ENCODE data around the gene TRIOBP. TPM values are rescaled to one million over a fixed set of nuclear protein-coding genes. Genes with fewer than 3 reads are reported as not detected.

The TRIOBP gene
- total and polyA plus RNA-seq, 2 of the 13 experiments (the other 11 are each of a cell fraction or from before 2014, with no cell fraction given): 6.1 to 15.4 TPM

- no peak; the same call in none of the 2 replicates for TF ChIP-seq BCL3 (CRISPR knock-in tag; IDR thresholded peaks at IDR 0.05)
- no peak; the same call in 1 of the 2 replicates for TF ChIP-seq ZNF562 (CRISPR knock-in tag; IDR thresholded peaks at IDR 0.05; ENCODE audit: borderline replicate concordance)
- 0 out of 2 replicates have a peak, but pooled peaks have one; percentile 27 for TF ChIP-seq ADNP (CRISPR knock-in tag; IDR thresholded peaks at IDR 0.05)
- TF ChIP-seq PAF1 (CRISPR knock-in tag; IDR thresholded peaks at IDR 0.05): no peak; the same call in 1 of the 2 replicates
- TF ChIP-seq ZNF674 (CRISPR knock-in tag; IDR thresholded peaks at IDR 0.05; ENCODE audit: low read depth): 0 out of 2 replicates have a peak, but pooled peaks have one; percentile 69
- TF ChIP-seq XRCC5 (optimal IDR thresholded peaks at IDR 0.05; ENCODE audit: low read length): peak; percentile 62
- TF ChIP-seq SALL1 (CRISPR knock-in tag; IDR thresholded peaks at IDR 0.05): peak; percentile 88
- peak; percentile 48; the same call in 1 of the 2 replicates for TF ChIP-seq NFAT5 (CRISPR knock-in tag; IDR thresholded peaks at IDR 0.05)
- TF ChIP-seq KLF15 (CRISPR knock-in tag; IDR thresholded peaks at IDR 0.05; ENCODE audit: borderline replicate concordance): no peak; the same call in 1 of the 2 replicates
- peak; percentile 74 for TF ChIP-seq ISL2 (CRISPR knock-in tag; IDR thresholded peaks at IDR 0.05)
- TF ChIP-seq ZNF160 (CRISPR knock-in tag; IDR thresholded peaks at IDR 0.05): peak; percentile 73; the same call in 1 of the 2 replicates
- 0 out of 2 replicates have a peak, but pooled peaks have one; percentile 59 for TF ChIP-seq ZNF773 (CRISPR knock-in tag; IDR thresholded peaks at IDR 0.05; ENCODE audit: borderline replicate concordance)
- no peak for TF ChIP-seq ZNF383 (CRISPR knock-in tag; IDR thresholded peaks at IDR 0.05; ENCODE audit: borderline replicate concordance)
- TF ChIP-seq FOXA3 (CRISPR knock-in tag; IDR thresholded peaks at IDR 0.05): peak; percentile 44
- no peak; the same call in 1 of the 2 replicates for TF ChIP-seq ZMYM3 (CRISPR knock-in tag; IDR thresholded peaks at IDR 0.05)
- no peak; the same call in 1 of the 2 replicates for TF ChIP-seq ZBTB10 (CRISPR knock-in tag; IDR thresholded peaks at IDR 0.05; ENCODE audit: borderline replicate concordance)
- no peak for TF ChIP-seq ZNF530 (CRISPR knock-in tag; IDR thresholded peaks at IDR 0.05; ENCODE audit: low read depth)
- TF ChIP-seq MLX (CRISPR knock-in tag; IDR thresholded peaks at IDR 0.05): no peak
Measured at GRCh38 chr22:37804881-37805809, 108.3 kb downstream of the TRIOBP start (continued).
